Testis (tissue), 2 donors: ENCODE results near the gene TBC1D2.

Source experiments
- POLR2A ChIP-seq: fragments of 450-650 bp; IDR thresholded peaks from one replicate; pipeline ENCODE4 v1.6.1; 2017; ENCODE audit warnings: antibody characterized with exemption, mild to moderate bottlenecking, moderate library complexity
- TF ChIP-seq, protein P1 (sequence below), 3 experiments: fragments of 450-650 bp in 2 of 3; fragments of 200-600 bp in 1 of 3; sonication (generic) in 1 of 3; IDR thresholded peaks; one replicate each; pipeline ENCODE4 v1.5.1; 2016 to 2019; ENCODE audit warnings: antibody characterized with exemption in 3 of 3, mild to moderate bottlenecking in 2 of 3, moderate library complexity in 1 of 3

GRCh38 chr9:98208635-98209034 is 46.8 kb downstream of the TBC1D2 start:
- TF ChIP-seq, protein P1, sequence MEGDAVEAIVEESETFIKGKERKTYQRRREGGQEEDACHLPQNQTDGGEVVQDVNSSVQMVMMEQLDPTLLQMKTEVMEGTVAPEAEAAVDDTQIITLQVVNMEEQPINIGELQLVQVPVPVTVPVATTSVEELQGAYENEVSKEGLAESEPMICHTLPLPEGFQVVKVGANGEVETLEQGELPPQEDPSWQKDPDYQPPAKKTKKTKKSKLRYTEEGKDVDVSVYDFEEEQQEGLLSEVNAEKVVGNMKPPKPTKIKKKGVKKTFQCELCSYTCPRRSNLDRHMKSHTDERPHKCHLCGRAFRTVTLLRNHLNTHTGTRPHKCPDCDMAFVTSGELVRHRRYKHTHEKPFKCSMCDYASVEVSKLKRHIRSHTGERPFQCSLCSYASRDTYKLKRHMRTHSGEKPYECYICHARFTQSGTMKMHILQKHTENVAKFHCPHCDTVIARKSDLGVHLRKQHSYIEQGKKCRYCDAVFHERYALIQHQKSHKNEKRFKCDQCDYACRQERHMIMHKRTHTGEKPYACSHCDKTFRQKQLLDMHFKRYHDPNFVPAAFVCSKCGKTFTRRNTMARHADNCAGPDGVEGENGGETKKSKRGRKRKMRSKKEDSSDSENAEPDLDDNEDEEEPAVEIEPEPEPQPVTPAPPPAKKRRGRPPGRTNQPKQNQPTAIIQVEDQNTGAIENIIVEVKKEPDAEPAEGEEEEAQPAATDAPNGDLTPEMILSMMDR (IDR thresholded peaks at IDR 0.05), result no peak
- TF ChIP-seq POLR2A, result no peak
